Right lobe of liver (tissue), 6 donors: ENCODE data around the gene FSTL4. TPM values are rescaled to one million over a fixed set of nuclear protein-coding genes. Genes with fewer than 3 reads are reported as not detected.

Experiments used
- ATAC-seq, 4 donors: fragments of 200-7000 bp; cut with Tn5 transposase; one replicate each; pipeline ENCODE4 v1.9.1; 2020; ENCODE audit warnings: mild to moderate bottlenecking in 4 of 4, moderate library complexity in 4 of 4
- DNase-seq, 3 donors: peaks; one replicate each; pipeline ENCODE4 v3.0.0-alpha.2; 2020
- H3K27ac ChIP-seq, 3 donors: fragments of 200-600 bp; one replicate each; pipeline ENCODE4 v1.8.0; 2022
- H3K27me3 ChIP-seq, 2 donors: fragments of 200-600 bp; one replicate each; pipeline ENCODE4 v1.8.0; 2022
- H3K36me3 ChIP-seq, 4 donors: fragments of 200-600 bp; sonication (generic) in 1 of 4; one replicate each; pipeline versions ENCODE4 v1.5.1 to v1.8.0; 2017 to 2022; ENCODE audit warnings: control low read depth in 1 of 4
- H3K4me1 ChIP-seq, 4 donors: fragments of 200-600 bp; sonication (generic) in 1 of 4; one replicate each; pipeline versions ENCODE4 v1.5.1 to v1.8.0; 2017 to 2022; ENCODE audit warnings: control low read depth in 1 of 4
- H3K4me3 ChIP-seq, 3 donors: fragments of 200-600 bp; one replicate each; pipeline ENCODE4 v1.8.0; 2022
- H3K9me3 ChIP-seq, 4 donors: fragments of 200-600 bp; sonication (generic) in 1 of 4; one replicate each; pipeline versions ENCODE4 v1.5.1 to v1.8.0; 2017 to 2022; ENCODE audit warnings: control low read depth in 1 of 4
- CTCF ChIP-seq, 4 donors: fragments of 200-600 bp in 3 of 4; fragments of 450-650 bp in 1 of 4; IDR thresholded peaks; one replicate each; pipeline versions ENCODE4 v1.5.1 to v1.8.0; 2016 to 2022; ENCODE audit warnings: antibody characterized with exemption in 4 of 4, mild to moderate bottlenecking in 2 of 4
- POLR2A ChIP-seq: fragments of 450-650 bp; IDR thresholded peaks from one replicate; pipeline ENCODE4 v1.6.1; 2017; ENCODE audit warnings: antibody characterized with exemption, mild to moderate bottlenecking
- WGBS: methylation state at CpG from one replicate; pipeline ENCODE4 v1.1.6; 2018; ENCODE audit warnings: low coverage, low lambda C conversion rate; ENCODE audit not compliant: insufficient coverage; ENCODE audit errors: missing lambda C conversion rate; 5-methylcytosine and 5-hydroxymethylcytosine counted together
- intact Hi-C, 2 donors: fragments of 100-400 bp; cut with DNase I; formaldehyde crosslinking; loops; one replicate each; pipeline versions ENCODE4 v1.11.2 to v1.14.1; 2022
- total RNA-seq, 6 experiments: library from RNA; depleted of rRNA in 2 of 6; stranded (reverse); fragments of >200 nt in 2 of 6; fragmentation: NEBNext Ultra II Directional in 3 of 6; extraction: Animal tissue kit (Norgen Biotek cat#: 25700) in 3 of 6; gene quantifications; one replicate each; pipeline versions ENCODE4 v1.1.0 to v1.2.4, GENCODE V29; 2016 to 2023
- donor health status: DM: no; HTN: yes; CAD: no.
- donor health status: DM: no; HTN: no; CAD: no.
- donor health status: DM: no; HTN: no; CAD: no.
- donor health status: DM: no; HTN: yes; CAD: no.
- donor health status: DM: no; HTN: yes; CAD: no.

FSTL4 gene
- total RNA-seq, 6 experiments from 2014 or later: 0.62 to 1.3 (median 0.80) TPM; not detected in 3

GRCh38 chr5:133467826-133468463, 144.4 kb downstream of the FSTL4 start:
- no peak overlapping the region for H3K4me3 ChIP-seq
- 61% methylated on average over 4 of the region's 4 CpGs for WGBS
- H3K4me1 ChIP-seq: no peaks in the 10 kb centered on the region
- DNase-seq: no peak
- H3K36me3 ChIP-seq: no peaks in the 10 kb centered on the region
- intact Hi-C loops: loop anchor here in 1 of 2 donors (10.0 kb wide), 1 partner anchor 353 kb away; no protein-coding TSS in a partner anchor
- H3K27me3 ChIP-seq: no peaks in the 10 kb centered on the region
- no peaks in the 10 kb centered on the region for H3K9me3 ChIP-seq
- no peak for TF ChIP-seq POLR2A
- no peak for ATAC-seq
- no peak overlapping the region for H3K27ac ChIP-seq

- Histone ChIP-seq H3K9me3 (no peaks in the 10 kb centered on the region), H3K4me1 (no peaks in the 10 kb centered on the region), H3K36me3 (no peaks in the 10 kb centered on the region), H3K27me3 (no peaks in the 10 kb centered on the region), H3K4me3 (no peak overlapping the region), H3K27ac (no peak overlapping the region)
- intact Hi-C loops: loop anchor here in 1 of 2 donors (10.0 kb wide), 1 partner anchor 353 kb away; no protein-coding TSS in a partner anchor
- DNase-seq (no peak), ATAC-seq (no peak)
- TF ChIP-seq POLR2A (no peak), CTCF (IDR thresholded peaks at IDR 0.05) (no peak)
- WGBS: 43% methylated on average over 3 of the region's 7 CpGs
Observed at GRCh38 chr5:133467335-133467779, 145.0 kb downstream of the FSTL4 start.

- 86% methylated on average over 5 of the region's 5 CpGs for WGBS
- no peaks in the 10 kb centered on the region for H3K36me3 ChIP-seq
- ATAC-seq (no peak), DNase-seq (no peak)
- no peak overlapping the region for H3K4me3 ChIP-seq
- H3K27me3 ChIP-seq: no peaks in the 10 kb centered on the region
- H3K27ac ChIP-seq: no peak overlapping the region
- H3K9me3 ChIP-seq: no peaks in the 10 kb centered on the region
- intact Hi-C loops: loop anchor here in 1 of 2 donors (10.0 kb wide), 1 partner anchor 352 kb away; no protein-coding TSS in a partner anchor
- TF ChIP-seq POLR2A: no peak
- TF ChIP-seq CTCF (IDR thresholded peaks at IDR 0.05): no peak
- no peaks in the 10 kb centered on the region for H3K4me1 ChIP-seq
Observed at GRCh38 chr5:133466556-133467334, 145.6 kb downstream of the FSTL4 start.

GRCh38 chr5:133464013-133464412, 148.3 kb downstream of the FSTL4 start:
- H3K4me1 ChIP-seq: no peaks in the 10 kb centered on the region
- WGBS: 100% methylated on average over 2 of the region's 6 CpGs
- no peak overlapping the region for H3K27ac ChIP-seq
- H3K27me3 ChIP-seq: no peaks in the 10 kb centered on the region
- no peak for TF ChIP-seq CTCF (IDR thresholded peaks at IDR 0.05)
- no peak for TF ChIP-seq POLR2A
- ATAC-seq (no peak), DNase-seq (no peak)
- H3K4me3 ChIP-seq: no peak overlapping the region
- intact Hi-C loops: loop anchor here in 1 of 2 donors (10.0 kb wide), 1 partner anchor 349 kb away; no protein-coding TSS in a partner anchor
- H3K36me3 ChIP-seq: no peaks in the 10 kb centered on the region
- H3K9me3 ChIP-seq: no peaks in the 10 kb centered on the region
